NCI-H510A (cell line): ENCODE measurements around the gene SPATC1L.
A peak's percentile ranks its signal among the peaks of the same experiment; 100 is the strongest.
"Not testable (repeated sequence)": the region's sequence is repeated elsewhere in the genome, so short reads cannot be mapped to it uniquely, and the experiment has no call there.

Source experiments
- DNase-seq: peaks from one replicate; lab custom pipeline; 2025; lab: John Stamatoyannopoulos, UW

Gene SPATC1L

DNA sequence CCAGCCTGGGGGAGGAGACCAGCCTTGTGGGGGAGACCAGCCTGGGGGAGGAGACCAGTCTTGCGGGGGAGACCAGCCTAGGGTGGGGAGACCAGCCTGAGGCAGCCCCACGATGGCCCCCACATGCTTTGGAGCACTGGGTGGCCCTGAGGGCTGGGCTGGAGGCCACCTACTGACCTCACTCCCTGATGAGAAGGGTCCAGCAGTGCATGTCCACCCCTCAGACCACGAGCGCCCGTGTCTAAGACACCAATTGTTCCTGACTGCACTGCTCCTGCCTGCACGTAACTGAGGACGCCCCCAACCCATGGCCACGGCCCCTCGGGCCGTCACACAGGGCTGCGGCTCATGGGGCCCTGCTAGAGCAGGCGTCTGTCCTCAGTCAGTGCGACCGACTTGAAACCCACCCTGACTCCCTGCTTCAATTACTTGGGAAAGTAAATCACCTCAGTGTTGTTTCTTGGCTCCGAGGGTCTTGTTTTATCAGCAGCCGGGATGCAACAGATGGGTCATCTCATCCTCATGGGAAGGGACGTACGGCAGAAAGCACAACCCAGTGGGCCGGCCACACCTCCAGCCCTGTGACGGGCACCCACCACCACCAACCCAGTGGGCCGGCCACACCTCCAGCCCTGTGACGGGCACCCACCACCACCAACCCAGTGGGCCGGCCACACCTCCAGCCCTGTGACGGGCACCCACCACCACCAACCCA, at the start of gene SPATC1L:
TSS of gene SPATC1L (minus strand) at position 550 of the 715 bp plus-strand sequence. CDS start 1,643 bp downstream, outside the sequence.
- DNase-seq: no peak

DNA sequence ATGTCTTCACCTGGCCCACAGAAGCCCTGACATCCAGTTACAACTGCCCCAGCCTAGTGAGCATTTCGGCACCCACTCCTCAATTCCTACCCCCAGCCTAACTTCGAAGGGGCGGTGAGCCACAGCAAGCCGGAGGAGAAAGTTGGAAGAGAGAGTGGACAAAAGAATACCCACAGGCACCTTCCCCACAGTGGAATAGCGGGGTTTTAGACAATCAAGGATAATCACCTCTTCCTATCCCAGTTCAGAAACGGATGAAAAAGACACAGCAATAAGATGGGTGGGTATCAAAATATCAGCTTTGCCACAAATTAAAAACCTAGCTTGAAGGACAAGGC, 45.6 kb upstream of the SPATC1L start:
- no peak for DNase-seq

DNA sequence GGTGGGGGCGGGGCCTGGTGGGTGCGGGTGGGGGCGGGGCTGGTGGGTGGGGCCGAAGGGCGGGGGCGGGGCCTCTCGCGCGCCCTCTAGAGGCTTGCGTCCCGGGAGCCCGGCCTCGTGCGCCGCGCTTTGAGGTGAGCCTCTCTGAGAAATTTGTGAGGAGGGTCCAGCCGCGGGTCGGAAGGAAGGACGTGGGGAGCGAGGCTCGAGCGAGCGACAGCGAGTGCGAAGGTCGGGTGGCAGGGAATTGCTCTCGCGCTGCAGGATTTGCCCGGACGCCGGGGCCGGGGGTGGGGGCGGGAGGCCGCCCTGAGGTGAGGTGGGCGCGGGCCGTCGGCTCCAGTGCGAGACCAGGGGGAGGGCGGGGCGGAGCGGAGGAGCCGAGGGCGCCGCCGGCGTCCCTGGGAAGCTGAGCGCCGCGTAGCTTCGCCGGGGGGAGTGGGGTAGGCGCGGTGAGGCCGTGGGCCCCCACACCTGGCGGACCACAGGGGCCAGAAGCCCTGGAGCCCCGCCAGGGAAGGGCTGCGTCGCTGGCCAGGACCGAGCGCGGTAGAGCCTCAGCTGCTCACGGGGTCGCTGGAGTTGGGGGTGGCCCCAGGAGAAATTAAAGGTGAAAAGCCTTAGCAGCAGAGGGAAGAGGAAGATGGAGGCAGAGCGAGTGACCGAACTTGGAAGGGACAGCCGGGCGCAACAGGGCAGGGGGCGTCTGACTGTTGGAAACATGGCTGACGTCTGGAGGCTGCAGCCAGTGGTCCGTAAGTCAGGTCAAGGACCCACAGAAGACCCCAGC, 45.1 kb upstream of the SPATC1L start:
- peak; percentile 53 for DNase-seq

DNA sequence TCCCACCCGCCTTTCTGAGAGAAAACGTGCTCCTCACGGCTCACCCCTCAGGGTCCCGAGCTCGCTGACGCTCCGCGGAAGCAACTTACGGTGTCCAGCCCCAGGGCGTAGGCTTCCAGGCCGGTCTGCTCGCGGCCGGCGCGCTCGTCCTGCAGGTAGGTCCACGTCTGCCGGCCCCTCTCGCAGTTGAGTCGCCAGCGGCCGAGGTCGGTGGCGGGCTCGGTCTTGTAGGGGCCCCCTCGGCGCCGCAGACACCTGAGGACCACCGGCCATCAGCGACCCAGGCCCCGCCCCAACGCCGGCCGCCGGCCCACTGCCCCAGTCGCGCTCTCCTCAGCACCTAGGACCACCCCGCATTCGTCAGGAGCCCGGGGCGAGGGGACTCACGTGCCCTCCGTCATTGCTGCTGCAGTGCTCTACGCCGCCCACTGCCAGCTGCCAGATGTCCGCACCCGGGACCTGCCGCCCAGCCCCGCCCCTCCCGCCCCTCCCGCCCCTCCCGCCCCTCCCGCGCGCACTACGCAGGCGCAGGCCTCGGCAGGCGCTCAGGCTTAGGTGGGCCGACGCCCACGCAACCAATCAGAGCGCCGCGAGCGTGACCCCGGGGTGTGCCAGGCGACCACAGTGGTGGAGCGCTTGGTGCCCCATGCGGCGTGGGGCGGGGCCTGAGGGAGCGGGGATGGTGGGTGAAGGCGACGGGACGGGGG, 44.2 kb upstream of the SPATC1L start, which contains the start of gene LSS:
TSS of gene LSS (minus strand) at position 430 of the 707 bp plus-strand sequence. CDS start at position 401, 29 bp downstream.
- peak; percentile 96 for DNase-seq

DNA sequence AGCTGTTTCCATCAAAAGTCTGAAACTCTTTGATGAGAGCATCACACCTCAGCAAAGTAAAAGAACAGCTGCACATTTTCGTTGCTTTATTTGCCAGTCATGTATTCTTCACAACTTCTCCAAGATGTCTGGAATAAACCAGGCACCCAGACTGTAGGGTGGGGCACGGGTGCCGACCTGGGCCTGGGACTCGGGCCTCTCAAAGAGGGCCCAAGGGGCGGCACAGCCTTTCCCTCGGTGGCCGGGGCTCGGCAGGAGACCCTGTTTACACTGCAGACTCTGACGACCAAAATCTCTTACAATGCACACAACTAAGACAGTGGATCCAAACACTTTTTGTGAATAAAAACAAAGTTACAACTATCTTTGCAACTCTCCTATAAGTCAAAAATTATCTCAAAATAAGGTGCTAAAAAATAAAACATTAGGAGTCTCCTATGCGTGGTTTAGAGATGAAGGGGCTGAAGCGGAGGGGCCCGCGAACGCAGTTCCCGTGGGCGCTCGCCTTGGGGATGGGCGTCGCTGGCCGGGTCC, 43.6 kb upstream of the SPATC1L start:
- no peak for DNase-seq

DNA sequence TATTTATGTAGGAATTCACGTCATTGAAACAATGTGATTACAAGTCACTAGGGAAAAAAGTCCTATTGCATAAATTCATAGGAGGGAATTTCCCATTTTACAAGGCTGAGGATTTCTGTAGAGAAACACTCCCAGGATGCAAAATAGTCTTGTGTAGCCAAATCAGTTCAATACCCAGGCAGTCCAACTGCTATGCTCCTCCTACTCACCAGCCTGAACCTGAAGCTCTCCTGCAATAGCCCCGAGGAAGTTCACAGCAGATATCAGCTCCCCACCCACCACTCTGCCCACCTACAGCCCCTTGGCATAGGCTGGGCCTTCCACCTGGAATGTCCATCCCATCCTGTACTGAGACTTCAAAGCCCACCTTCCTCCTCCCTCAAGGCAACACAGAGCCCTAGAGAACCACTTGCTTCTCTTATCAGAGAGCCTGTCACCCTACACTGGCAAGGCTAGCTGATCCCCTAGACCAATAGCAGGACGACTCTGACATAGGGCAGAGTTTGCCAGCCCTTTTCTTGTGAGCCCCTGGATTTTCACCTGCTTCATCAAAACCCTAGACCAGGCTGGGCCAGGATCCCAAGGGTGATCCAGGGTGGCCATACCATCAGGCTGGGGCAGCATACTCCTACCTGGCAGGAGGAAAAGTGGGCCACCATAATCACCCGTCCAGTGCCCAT, 42.8 kb upstream of the SPATC1L start:
- DNase-seq: no peak

DNA sequence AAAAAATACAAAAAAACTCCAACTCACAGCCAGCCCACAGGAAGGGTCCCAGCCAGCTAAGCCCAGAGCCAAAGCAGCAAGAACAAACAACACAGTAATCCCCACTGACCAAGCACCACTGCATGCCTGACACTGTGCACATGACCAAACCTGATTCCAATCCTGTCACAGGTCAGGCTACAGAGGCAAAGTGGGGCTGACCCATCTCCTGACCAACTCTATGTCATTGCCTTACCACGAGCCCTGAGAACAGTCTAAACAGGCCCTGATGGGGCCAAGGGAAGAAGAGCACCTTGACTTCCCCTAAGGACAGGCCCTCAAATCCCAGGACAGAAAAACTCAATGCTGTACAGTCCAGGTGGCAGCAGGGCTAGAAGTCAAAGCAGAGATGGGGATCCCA, 41.9 kb upstream of the SPATC1L start:
- no peak for DNase-seq

DNA sequence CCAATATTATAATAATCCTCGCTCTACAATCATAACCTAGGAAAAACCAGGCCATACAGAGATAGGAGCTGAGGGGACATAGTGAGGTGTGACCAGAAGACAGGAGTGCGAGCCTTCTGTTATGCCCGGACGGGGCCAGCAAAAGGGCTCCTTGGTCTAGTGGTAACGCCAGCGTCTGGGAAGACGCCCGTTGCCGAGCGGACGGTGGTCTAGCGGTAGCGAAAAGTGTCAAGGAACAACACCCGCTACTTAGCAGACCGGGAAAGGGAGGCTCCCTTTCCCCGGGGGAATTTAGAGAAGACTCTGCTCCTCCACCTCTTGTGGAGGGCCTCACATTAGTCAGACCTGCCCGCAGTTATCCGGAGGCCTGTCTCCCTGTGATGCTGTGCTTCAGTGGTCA, 39.4 kb upstream of the SPATC1L start:
- DNase-seq: not testable (repeated sequence)

DNA sequence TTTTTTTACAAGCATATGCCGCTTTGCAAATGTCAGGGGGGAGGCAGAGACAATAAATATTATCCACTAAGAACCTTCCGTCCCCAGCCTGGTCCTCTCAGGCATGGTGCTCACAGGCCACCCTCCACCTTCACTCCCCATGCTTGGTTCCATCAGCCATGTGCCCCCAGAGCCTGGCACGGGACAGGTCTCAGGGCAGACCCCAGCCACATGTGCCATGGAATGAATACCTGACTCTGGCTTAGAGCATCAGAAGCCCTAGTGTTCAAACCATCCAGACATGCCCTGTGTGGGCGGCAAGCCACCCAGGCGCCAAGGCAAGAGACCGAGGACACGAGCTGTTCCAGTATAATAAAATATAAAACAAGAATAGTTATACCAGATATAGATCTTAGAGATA, 39.0 kb upstream of the SPATC1L start:
- DNase-seq: no peak

DNA sequence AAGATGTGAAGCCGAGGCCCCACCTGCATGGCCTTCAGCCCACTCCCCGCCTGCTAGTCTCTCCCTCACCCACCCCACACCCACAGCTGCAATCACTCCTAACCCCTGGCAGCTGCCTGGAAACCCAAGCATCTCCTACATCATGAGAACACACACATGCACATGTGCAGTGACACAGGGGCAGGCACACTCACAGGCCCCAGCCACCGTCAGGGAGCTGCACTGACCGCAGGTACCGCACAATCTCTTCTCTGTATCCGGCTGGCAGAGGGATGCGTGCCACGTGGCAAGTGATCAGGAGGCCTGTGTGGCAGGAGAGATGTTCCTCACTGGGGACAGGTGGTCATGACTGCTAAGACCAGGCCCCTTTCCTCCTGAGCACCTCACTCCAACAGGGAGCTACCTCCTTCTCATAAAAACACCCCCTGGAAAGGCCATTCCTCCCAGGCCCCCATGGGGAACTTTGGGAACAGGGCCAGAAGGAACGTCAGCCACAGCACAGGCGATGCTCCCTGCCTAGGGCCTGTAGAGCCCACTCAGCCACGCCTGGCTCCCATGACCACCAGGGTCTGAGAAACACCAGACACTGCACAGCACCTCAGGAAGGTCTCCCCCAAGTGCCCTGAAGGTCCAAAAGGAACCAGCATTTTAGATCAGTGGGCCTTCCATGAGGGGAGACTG, 38.3 kb upstream of the SPATC1L start:
- DNase-seq: no peak

DNA sequence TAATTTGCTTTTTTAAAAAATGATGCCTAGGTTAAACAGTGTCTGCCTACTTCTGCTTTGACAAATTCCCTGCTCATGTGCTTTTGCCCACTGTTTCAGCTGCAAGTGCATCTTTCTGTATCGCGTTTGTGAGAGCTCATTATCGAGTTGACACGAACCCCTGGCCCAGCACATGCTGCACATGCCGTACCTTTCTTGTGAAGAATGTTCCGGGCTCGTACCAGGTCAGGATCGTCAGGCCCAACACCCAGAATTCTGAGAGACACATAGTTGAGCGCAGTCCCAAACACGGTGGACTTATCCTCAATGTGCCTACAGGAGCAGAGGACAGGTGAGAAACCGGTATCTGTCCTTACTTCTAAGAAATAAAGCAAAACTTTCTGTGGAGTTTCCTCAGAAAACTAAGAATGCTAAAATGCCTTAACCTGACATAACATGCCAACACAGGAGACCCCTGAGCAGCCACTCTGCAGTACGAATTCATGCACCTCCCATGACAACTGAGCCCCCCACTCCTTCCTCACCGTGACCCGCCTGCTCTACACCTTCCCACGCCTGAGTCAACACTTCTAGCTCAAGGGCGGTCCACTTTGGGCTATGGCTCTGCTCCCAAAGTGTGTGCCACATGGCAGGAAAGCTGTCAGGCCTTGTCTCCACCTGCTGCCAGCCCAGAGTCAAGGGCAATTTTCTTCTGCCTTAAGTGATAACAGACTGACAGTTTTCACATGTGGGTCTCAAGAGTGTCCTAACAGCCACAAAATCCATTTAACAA, 37.6 kb upstream of the SPATC1L start:
- no peak for DNase-seq

DNA sequence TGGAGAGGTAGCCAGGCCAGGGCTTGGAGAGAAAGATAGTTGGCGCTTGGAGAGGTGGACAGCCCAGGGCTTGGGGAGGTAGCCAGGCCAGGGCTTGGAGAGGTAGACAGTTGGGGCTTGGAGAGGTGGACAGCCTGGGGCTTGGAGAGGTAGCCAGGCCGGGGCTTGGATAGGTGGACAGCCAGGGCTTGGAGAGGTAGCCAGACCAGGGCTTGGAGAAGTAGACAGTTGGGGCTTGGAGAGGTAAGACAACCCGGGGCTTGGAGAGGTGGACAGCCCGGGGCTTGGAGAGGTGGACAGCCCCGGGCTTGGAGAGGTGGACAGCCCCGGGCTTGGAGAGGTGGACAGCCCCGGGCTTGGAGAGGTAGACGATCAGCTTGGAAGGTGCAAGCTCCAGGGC, 36.6 kb upstream of the SPATC1L start:
- no peak for DNase-seq

DNA sequence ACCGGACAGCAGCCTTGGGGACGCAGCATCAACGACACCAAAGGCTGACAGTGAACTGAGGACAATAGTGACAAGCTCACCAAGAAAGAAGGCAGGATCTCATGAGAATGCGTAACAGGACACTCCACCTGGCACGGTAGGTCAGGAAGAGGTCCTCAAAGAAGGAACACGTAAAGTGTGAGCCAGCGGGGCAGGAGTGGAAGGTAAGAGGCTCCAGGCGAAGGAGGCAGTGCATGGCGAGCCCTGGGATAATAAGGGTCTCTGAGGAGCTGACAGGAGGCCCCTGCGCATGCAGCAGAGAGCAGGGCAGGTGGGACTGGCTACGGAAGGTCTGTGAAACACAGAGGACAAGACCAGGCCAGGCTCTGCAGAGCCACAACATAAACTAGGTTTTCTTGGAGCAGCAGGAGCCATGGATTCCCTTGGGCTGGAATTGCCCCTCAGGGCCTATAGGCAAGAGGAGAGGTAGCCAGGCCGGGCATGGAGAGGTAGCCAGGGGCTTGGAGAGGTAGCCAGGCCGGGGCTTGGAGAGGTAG, 36.1 kb upstream of the SPATC1L start:
- no peak for DNase-seq

DNA sequence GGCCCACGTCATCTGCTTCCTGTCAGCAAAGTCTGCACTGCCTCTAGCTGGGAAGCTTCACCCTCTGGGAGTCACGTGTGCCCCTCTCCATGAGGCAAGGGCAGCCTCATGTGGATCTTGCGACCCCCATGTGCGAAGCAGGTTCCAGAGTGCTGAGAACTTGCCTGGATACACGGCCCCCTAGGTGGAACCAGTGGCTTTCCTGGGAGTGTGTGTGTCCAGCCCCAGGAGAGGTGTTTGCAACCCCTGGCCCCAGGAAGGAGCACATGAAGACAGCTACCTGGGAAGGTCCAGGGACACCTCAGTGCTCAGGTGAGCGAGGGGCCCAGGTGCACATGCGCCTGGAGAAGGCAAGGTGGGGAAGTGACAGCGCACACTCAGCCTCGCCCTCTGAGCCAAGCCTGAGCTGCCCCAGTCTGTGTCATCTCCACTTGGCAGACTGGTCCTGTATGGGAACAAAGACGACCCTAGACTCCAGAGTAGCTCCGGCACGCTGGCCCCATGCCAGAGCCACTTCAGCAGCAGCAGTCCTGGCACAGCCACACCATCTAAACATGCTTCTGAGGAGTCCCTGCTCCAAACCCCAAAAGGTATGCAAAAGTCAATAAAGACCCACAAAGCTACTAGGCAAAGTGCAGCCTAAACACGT, 35.5 kb upstream of the SPATC1L start:
- DNase-seq: peak; percentile 38

DNA sequence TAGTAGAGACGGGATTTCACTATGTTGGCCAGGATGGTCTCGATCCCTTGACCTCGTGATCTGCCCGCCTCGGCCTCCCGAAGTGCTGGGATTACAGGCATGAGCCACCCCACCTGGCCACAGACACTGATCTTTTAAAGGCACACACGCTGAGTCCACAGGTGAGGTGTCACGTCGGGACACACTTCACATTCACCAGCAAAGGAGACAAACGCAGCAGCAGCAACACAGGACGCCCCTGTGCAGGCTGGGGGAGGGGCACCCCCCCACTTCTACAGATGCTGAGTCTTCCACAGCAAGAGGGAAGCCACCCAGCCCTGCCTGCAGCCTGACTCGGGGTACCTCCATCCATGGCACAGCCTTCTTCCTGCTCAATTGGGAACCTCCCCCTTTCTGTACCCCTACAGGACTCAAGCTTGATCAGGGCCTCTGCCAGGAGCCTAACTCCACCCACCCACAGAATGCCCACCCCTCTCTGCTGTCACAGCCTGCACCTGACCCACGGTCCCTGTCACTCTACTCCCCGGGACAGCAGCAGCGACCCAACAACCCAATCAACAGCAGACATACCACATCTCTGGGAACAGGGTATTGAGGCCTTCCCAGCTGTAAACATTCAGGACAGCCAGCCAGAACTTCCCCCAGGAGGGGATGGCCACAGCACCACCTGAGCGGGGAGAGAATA, 34.8 kb upstream of the SPATC1L start:
- DNase-seq: no peak

DNA sequence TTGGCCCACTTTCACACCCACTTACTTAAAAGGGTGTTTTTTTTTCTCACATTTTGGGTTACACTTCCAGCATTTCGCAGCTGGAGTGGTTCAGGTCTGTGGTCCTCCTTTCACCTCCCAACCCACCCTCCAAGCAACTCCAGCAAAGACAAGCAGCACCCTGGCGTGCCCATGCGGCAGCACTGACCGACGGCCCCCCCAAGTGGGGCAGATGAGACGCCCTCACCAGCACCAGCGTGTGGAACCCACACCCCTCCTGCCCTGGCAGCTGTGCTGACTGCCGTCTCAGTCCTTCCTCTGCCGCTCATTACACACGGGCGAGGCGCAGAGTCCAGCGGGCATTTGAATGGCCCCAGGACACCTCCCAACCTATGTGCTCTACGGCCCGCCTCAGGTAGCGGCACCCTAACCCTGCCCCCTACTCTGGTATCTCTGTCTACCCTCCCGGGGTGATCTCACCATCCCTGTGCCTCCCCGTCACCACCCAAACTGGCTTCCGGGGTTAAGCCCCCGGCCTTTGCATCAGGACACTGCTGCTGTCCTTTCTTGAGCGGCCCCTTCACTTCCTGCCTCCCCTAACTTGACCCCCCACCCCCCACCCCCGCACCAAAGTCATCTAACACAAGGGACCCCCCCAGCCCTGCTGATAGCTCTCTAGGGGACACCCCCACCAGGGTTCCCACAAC, 33.4 kb upstream of the SPATC1L start:
- DNase-seq: no peak

DNA sequence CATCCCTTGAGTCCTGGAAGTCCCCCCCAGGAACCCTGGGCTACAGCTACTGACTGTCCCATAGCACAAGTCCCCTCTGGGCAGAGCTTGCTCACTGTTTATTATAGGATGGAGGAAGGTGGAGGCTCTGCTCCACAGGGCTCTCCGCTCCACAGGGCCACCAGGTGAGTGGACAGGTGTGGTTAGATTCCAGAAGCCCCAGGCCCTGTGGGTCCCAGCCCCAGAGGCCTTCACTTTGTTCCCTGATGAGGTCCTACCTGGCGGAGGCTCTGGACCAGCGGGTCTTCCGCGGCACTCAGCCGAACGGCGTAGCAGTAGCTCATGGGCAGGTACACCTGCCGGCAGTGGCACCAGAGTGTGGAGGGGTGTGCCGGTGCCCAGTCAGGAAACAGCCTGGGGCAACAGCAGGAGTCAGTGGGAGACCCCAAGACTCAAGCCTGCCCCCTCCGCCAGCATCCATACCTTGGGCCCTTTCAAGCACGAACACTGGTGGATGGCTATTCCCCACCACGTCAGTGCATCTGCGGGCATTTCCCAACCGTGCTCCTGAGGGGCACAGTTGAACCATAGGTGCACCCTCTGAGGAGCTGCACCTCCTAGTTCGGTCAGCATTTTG, 32.0 kb upstream of the SPATC1L start:
- DNase-seq: no peak

DNA sequence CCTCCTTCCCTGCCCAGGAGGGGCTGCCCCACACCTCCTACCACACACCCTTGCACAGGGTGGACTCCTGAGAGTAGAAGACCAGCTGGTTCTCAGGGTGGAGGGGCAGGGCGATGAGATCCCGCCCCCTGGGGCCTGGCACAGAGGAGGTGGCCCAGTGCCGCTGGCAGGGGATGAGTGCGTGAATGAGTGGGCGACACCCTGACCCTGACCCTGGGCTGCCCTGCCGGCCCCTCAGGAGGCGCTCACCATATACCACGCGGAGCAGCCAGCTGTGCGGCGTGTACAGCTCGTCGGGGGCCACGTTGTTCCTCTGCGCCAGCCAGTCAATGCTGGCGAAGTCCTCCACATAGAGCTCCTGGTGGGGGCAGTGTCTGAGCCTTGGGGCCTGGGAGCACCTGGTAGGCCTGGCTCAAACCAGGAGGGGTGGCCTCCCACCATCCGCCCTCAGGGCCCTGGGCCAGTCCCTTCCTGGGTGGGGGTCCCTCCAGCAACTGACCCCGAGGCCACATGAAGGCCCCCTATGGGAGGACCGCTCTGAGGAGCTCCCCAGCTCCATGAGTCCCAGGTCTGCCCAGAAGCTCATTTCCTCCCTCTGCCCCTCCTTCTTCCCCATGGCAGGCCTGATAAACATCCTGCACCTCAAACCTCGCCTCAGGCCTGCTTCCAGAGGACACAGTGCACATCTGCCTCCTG, 31.3 kb upstream of the SPATC1L start:
- DNase-seq: no peak
